Measurements from ENCODE around the gene ABCD1. TPM values are rescaled to one million over a fixed set of nuclear protein-coding genes. Genes with fewer than 3 reads are reported as not detected.

ABCD1 gene
- total and polyA plus RNA-seq, 10 of the 15 experiments (the other 5 are each of a cell fraction or from before 2014, with no cell fraction given), result 0.13 to 6.5 (median 1.4) TPM

DNA sequence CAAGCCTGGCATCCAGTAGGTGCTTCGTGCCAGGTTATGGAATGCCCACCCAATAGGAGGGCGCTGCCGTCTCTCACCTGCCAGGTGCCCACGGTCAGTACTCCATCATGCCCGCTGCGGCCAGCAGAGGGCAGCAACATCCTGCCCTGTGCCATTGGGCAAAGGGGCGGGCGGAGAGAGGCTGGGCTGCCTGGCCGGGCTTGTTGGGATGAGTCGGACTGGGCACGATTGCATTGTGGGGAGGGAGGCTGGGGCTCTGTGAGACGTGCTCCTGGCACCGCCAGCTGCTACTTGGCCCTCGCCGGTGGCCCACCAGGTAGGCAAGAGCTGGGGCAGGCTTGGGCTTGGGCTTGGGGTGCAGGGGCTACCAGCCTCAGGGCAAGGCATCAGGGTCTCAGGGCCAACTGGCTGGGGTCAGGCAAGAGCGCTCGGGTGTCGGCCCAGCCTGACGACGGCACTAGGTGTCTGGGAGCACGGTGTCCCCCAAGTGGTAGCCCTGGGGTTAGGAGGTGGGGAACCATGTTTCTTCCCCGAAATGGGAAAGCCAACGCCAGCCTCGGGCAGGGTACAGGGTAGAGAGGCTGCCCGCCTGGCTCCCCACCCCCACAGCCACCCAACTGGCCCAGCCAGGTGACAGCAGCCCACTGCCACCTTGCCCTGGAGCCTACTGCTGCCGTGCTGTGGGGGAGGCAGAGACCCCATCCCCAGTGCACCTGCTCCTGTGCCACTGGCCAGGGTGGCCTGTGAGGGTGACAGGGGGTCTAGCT is 39.5 kb downstream of the ABCD1 start, which contains the start of gene PLXNB3 (continued):
- TF ChIP-seq, protein P1, sequence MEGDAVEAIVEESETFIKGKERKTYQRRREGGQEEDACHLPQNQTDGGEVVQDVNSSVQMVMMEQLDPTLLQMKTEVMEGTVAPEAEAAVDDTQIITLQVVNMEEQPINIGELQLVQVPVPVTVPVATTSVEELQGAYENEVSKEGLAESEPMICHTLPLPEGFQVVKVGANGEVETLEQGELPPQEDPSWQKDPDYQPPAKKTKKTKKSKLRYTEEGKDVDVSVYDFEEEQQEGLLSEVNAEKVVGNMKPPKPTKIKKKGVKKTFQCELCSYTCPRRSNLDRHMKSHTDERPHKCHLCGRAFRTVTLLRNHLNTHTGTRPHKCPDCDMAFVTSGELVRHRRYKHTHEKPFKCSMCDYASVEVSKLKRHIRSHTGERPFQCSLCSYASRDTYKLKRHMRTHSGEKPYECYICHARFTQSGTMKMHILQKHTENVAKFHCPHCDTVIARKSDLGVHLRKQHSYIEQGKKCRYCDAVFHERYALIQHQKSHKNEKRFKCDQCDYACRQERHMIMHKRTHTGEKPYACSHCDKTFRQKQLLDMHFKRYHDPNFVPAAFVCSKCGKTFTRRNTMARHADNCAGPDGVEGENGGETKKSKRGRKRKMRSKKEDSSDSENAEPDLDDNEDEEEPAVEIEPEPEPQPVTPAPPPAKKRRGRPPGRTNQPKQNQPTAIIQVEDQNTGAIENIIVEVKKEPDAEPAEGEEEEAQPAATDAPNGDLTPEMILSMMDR (IDR thresholded peaks at IDR 0.05 in 2 of 3, conservative IDR thresholded peaks at IDR 0.05 in 1 of 3; ENCODE audit: control insufficient read depth in 2 of 3, extremely low read depth in 1 of 3, insufficient read depth in 1 of 3, low read depth in 3 of 3, low read length in 3 of 3), result peak; percentile 79 to 90 (median 87)
- peak; percentile 85 for TF ChIP-seq RAD21 (IDR thresholded peaks at IDR 0.05; ENCODE audit: insufficient read depth, low read depth, low read length)
- 0 out of 2 replicates have a peak, but pooled peaks have one; percentile 32 for TF ChIP-seq SMARCA5 (IDR thresholded peaks at IDR 0.05)

DNA sequence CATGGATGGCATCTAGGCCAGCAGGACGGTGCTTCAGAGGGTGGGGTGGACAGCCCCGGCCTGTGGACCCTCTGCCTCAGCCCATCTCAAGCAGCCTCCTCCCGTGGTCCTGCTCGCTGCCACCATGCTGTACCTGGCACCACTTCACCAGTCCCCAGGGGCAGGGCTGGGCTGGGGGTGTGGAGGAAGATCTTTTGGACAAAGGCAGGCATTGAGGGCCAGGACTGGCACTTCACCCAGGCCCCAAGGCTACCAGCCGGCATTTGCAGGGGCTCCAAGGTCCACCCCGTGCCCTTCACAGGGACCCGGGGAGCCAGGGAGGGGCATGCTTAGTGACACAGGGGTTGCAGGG is 40.1 kb downstream of the ABCD1 start:
- BruUV-seq (replicated peaks), result no TSS peak
- H3K27me3 ChIP-seq (replicated peaks in 1 of 2; ENCODE audit: control insufficient read depth in 2 of 2, insufficient read depth in 2 of 2, low read length in 1 of 2), result no peaks in the 10 kb centered on the region
- FAIRE-seq, result no peak
- DNase-seq (ENCODE audit: low read depth, low spot score), result no peak
- no peaks in the 10 kb centered on the region for H3K36me3 ChIP-seq (ENCODE audit: control insufficient read depth in 2 of 2, insufficient read depth in 2 of 2, low read length in 1 of 2)
- no peaks in the 10 kb centered on the region; the same call in 2 of the 3 replicates for H3K9me3 ChIP-seq (replicated peaks; ENCODE audit: control insufficient read depth, insufficient read depth, low read length)
- 53% methylated on average over 7 of the region's 7 CpGs for WGBS (ENCODE audit: insufficient coverage, insufficient replicate concordance, low lambda C conversion rate, missing lambda C conversion rate)
- ChIA-PET POLR2A (no interaction called here), SMC1A (ENCODE audit: uncharacterized antibody, unreplicated experiment) (no interaction called here), CTCF (interaction anchor here (1.7 to 2.3 kb wide), 2 partner anchors 164 to 183 kb away, joined by 5 to 26 read pairs; no protein-coding TSS in a partner anchor), RAD21 (ENCODE audit: unreplicated experiment) (interaction anchor here (0.5 kb wide), 1 partner anchor 181 kb away, joined by 3 read pairs; no protein-coding TSS in a partner anchor)
- no peak overlapping the region for H2AFZ ChIP-seq (ENCODE audit: control insufficient read depth, low read depth, low read length)
- H4K20me1 ChIP-seq (ENCODE audit: control insufficient read depth, insufficient read depth), result no peaks in the 10 kb centered on the region
- no peak; the same call in 2 of the 3 replicates for ATAC-seq
- H3K4me3 ChIP-seq, result no peak overlapping the region
- H3K4me1 ChIP-seq (ENCODE audit: control insufficient read depth, insufficient read depth, low read length), result no peaks in the 10 kb centered on the region
- intact Hi-C loops (cut with micrococcal nuclease; ENCODE audit: unreplicated experiment) (loop anchor here (1.0 to 5.0 kb wide), 3 partner anchors 183 to 288 kb away; no protein-coding TSS in a partner anchor), in situ Hi-C loops (cut with MboI) (loop anchor here (5.0 kb wide), 1 partner anchor 198 kb away; no protein-coding TSS in a partner anchor)
- H3K9ac ChIP-seq (ENCODE audit: control insufficient read depth, insufficient read depth, low read length), result no peak overlapping the region
- H3K79me2 ChIP-seq (ENCODE audit: control insufficient read depth, insufficient read depth, low read length), result no peaks in the 10 kb centered on the region
- H3K4me2 ChIP-seq (ENCODE audit: control insufficient read depth, insufficient read depth), result no peak overlapping the region
- no peak overlapping the region for H3K27ac ChIP-seq (ENCODE audit: control insufficient read depth, insufficient read depth)
- TF ChIP-seq TARDBP (IDR thresholded peaks at IDR 0.05; ENCODE audit: borderline replicate concordance) (no peak), MEF2A (IDR thresholded peaks at IDR 0.05; ENCODE audit: insufficient read depth, low read depth, low read length) (no peak), E4F1 (IDR thresholded peaks at IDR 0.05; ENCODE audit: borderline replicate concordance, partially characterized antibody) (no peak), ZNF24 (IDR thresholded peaks at IDR 0.05) (no peak), SIX5 (IDR thresholded peaks at IDR 0.05; ENCODE audit: low read depth, low read length, severe bottlenecking) (no peak), HDAC6 (IDR thresholded peaks at IDR 0.05; ENCODE audit: unreplicated experiment) (no peak), CREB1 (IDR thresholded peaks at IDR 0.05; ENCODE audit: low read depth) (no peak), CHD1 (IDR thresholded peaks at IDR 0.05; ENCODE audit: low read depth, low read length) (no peak), CBFB (IDR thresholded peaks at IDR 0.05; ENCODE audit: low read depth) (no peak), SP1 (IDR thresholded peaks at IDR 0.05; ENCODE audit: low read depth, low read length) (no peak), GABPA (IDR thresholded peaks at IDR 0.05; ENCODE audit: low read depth) (no peak), NR2F1 (conservative IDR thresholded peaks at IDR 0.05) (no peak), ATF7 (IDR thresholded peaks at IDR 0.05; ENCODE audit: low read depth) (no peak), EZH2 (IDR thresholded peaks at IDR 0.05; ENCODE audit: borderline replicate concordance, control insufficient read depth, low read depth, low read length) (no peak)
- TF ChIP-seq, protein P2, sequence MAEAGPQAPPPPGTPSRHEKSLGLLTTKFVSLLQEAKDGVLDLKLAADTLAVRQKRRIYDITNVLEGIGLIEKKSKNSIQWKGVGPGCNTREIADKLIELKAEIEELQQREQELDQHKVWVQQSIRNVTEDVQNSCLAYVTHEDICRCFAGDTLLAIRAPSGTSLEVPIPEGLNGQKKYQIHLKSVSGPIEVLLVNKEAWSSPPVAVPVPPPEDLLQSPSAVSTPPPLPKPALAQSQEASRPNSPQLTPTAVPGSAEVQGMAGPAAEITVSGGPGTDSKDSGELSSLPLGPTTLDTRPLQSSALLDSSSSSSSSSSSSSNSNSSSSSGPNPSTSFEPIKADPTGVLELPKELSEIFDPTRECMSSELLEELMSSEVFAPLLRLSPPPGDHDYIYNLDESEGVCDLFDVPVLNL (IDR thresholded peaks at IDR 0.05; ENCODE audit: low read depth, low read length), result no peak
